Measurements from ENCODE around the gene MMP21.

MMP21 gene

GRCh38 chr10:125792342-125793300, 17.0 kb upstream of the MMP21 start:
- no peak for DNase-seq

GRCh38 chr10:125788156-125789034, 12.8 kb upstream of the MMP21 start:
- DNase-seq: no peak

GRCh38 chr10:125785791-125786190, 10.2 kb upstream of the MMP21 start:
- no peak for DNase-seq

- DNase-seq: no peak
These were observed 8.3 kb upstream of the MMP21 start for GRCh38 chr10:125783957-125784356.

- no peak for DNase-seq
These were observed 7.8 kb upstream of the MMP21 start for GRCh38 chr10:125783408-125783807.

GRCh38 chr10:125782616-125783015, 7.0 kb upstream of the MMP21 start:
- no peak for DNase-seq

GRCh38 chr10:125782054-125782453, 6.4 kb upstream of the MMP21 start:
- no peak for DNase-seq

- DNase-seq: no peak
These were observed 5.8 kb upstream of the MMP21 start for GRCh38 chr10:125781374-125781773.

- no peak for DNase-seq
These were observed 4.0 kb upstream of the MMP21 start for GRCh38 chr10:125779403-125780327.

- DNase-seq: no peak
These were observed 2.9 kb upstream of the MMP21 start for GRCh38 chr10:125778556-125778955.

- no peak for DNase-seq
These were observed 2.2 kb upstream of the MMP21 start for GRCh38 chr10:125777806-125778205.

GRCh38 chr10:125774581-125775191, 935 bp downstream of the MMP21 start:
- no peak for DNase-seq

GRCh38 chr10:125773687-125774543, 1.7 kb downstream of the MMP21 start:
- DNase-seq: no peak

GRCh38 chr10:125772864-125773180, 2.8 kb downstream of the MMP21 start:
- no peak for DNase-seq

- no peak for DNase-seq
These were observed 3.3 kb downstream of the MMP21 start for GRCh38 chr10:125772112-125772863.

- DNase-seq: no peak
These were observed 4.8 kb downstream of the MMP21 start for GRCh38 chr10:125770844-125771243.

- DNase-seq: no peak
These were observed 6.4 kb downstream of the MMP21 start for GRCh38 chr10:125769175-125769574.

GRCh38 chr10:125768219-125768855, 7.3 kb downstream of the MMP21 start:
- no peak for DNase-seq

- no peak for DNase-seq
These were observed 9.1 kb downstream of the MMP21 start for GRCh38 chr10:125766511-125766910.

GRCh38 chr10:125765835-125766234, 9.8 kb downstream of the MMP21 start:
- DNase-seq: no peak
